ENCODE data around the gene MIEN1.
"Not testable (repeated sequence)": the region's sequence is repeated elsewhere in the genome, so short reads cannot be mapped to it uniquely, and the experiment has no call there.

The MIEN1 gene

GRCh38 chr17:39739885-39740356 lies 9.6 kb upstream of the MIEN1 start:
- FAIRE-seq: no peak

GRCh38 chr17:39738983-39739884 lies 8.9 kb upstream of the MIEN1 start:
- FAIRE-seq: no peak

GRCh38 chr17:39738568-39738901 lies 8.2 kb upstream of the MIEN1 start:
- FAIRE-seq: no peak

GRCh38 chr17:39737760-39738567 lies 7.6 kb upstream of the MIEN1 start, which contains the start of gene GRB7:
Gene GRB7, plus strand, starts transcription at chr17:39737938. Its CDS starts 4,364 bp downstream, at chr17:39742302.
- FAIRE-seq: no peak

- FAIRE-seq: no peak
These were observed 7.0 kb upstream of the MIEN1 start for GRCh38 chr17:39737206-39737759.

- no peak for FAIRE-seq
These were observed 6.2 kb upstream of the MIEN1 start for GRCh38 chr17:39736319-39737165.

- FAIRE-seq: no peak
These were observed 5.5 kb upstream of the MIEN1 start for GRCh38 chr17:39735882-39736281.

- FAIRE-seq: no peak
These were observed 2.3 kb upstream of the MIEN1 start for GRCh38 chr17:39732586-39732985.

- FAIRE-seq: no peak
These were observed 966 bp downstream of the MIEN1 start for GRCh38 chr17:39729280-39729851.

- FAIRE-seq: no peak
These were observed 2.8 kb downstream of the MIEN1 start for GRCh38 chr17:39727556-39727955.

GRCh38 chr17:39726617-39727016 lies 3.7 kb downstream of the MIEN1 start:
- FAIRE-seq: no peak

GRCh38 chr17:39725923-39726322 lies 4.4 kb downstream of the MIEN1 start:
- FAIRE-seq: not testable (repeated sequence)

GRCh38 chr17:39724731-39725130 lies 5.6 kb downstream of the MIEN1 start:
- FAIRE-seq: no peak

GRCh38 chr17:39722965-39723848 lies 7.1 kb downstream of the MIEN1 start:
- FAIRE-seq: no peak

GRCh38 chr17:39722104-39722503 lies 8.2 kb downstream of the MIEN1 start:
- FAIRE-seq: no peak

GRCh38 chr17:39719563-39720355 lies 10.6 kb downstream of the MIEN1 start:
- no peak for FAIRE-seq

GRCh38 chr17:39717660-39718059 lies 12.7 kb downstream of the MIEN1 start:
- no peak for FAIRE-seq

GRCh38 chr17:39716879-39717536 lies 13.3 kb downstream of the MIEN1 start:
- no peak for FAIRE-seq

GRCh38 chr17:39716073-39716818 lies 14.1 kb downstream of the MIEN1 start:
- no peak for FAIRE-seq

Measured in endometrium (tissue), 2 donors.